Endodermal cell (in vitro differentiated cells): ENCODE data around the gene EIF3B. TPM values are rescaled to one million over a fixed set of nuclear protein-coding genes. Genes with fewer than 3 reads are reported as not detected.
A peak's percentile ranks its signal among the peaks of the same experiment; 100 is the strongest.
"Not testable (repeated sequence)": the region's sequence is repeated elsewhere in the genome, so short reads cannot be mapped to it uniquely, and the experiment has no call there.

Experiments
- DNase-seq: peaks from one replicate; pipeline ENCODE4 v3.0.0-alpha.2; 2017
- H3K27ac ChIP-seq: 2 replicates; pipeline ENCODE4 v1.5.1; 2013; ENCODE audit warnings: mild to moderate bottlenecking, low read depth, low read length, moderate library complexity
- H3K27me3 ChIP-seq: 2 replicates; pipeline ENCODE4 v1.6.1; 2013; ENCODE audit warnings: mild to moderate bottlenecking, low read length, moderate library complexity; ENCODE audit not compliant: insufficient read depth, control insufficient read depth, poor library complexity, severe bottlenecking
- H3K36me3 ChIP-seq: 2 replicates; pipeline ENCODE4 v1.7.0; 2013; ENCODE audit warnings: mild to moderate bottlenecking, low read length, moderate library complexity; ENCODE audit not compliant: control insufficient read depth, insufficient read depth
- H3K4me1 ChIP-seq: one replicate; pipeline ENCODE4 v1.7.0; 2013; ENCODE audit warnings: low read length; ENCODE audit not compliant: control insufficient read depth, insufficient read depth
- H3K4me3 ChIP-seq: 2 replicates; pipeline ENCODE4 v1.5.1; 2013; ENCODE audit warnings: mild to moderate bottlenecking, low read length, moderate library complexity
- H3K9ac ChIP-seq: 2 replicates; pipeline ENCODE4 v1.6.1; 2013; ENCODE audit warnings: mild to moderate bottlenecking, low read length, moderate library complexity; ENCODE audit not compliant: poor library complexity, severe bottlenecking; ENCODE audit errors: extremely low read depth
- H3K9me3 ChIP-seq: 2 replicates; pipeline ENCODE4 v1.6.1; 2013; ENCODE audit warnings: mild to moderate bottlenecking, low read length, moderate library complexity; ENCODE audit not compliant: control insufficient read depth
- H3K27ac Mint-ChIP-seq: 2 replicates; pipeline ENCODE4 v1.8.0; 2020; ENCODE audit warnings: mixed read lengths
- H3K27me3 Mint-ChIP-seq: 2 replicates; pipeline ENCODE4 v1.8.0; 2021; ENCODE audit warnings: mild to moderate bottlenecking, mixed read lengths; ENCODE audit not compliant: insufficient read depth
- H3K36me3 Mint-ChIP-seq: 2 replicates; pipeline ENCODE4 v1.8.0; 2020; ENCODE audit warnings: low read depth, mixed read lengths
- H3K4me1 Mint-ChIP-seq: 2 replicates; pipeline ENCODE4 v1.8.0; 2020; ENCODE audit warnings: mixed read lengths
- H3K4me3 Mint-ChIP-seq: 2 replicates; pipeline ENCODE4 v1.8.0; 2020; ENCODE audit warnings: mild to moderate bottlenecking, moderate library complexity, mixed read lengths
- H3K9me3 Mint-ChIP-seq: 2 replicates; pipeline ENCODE4 v1.8.0; 2020; ENCODE audit warnings: mild to moderate bottlenecking, mixed read lengths
- CTCF ChIP-seq: fragments of 200-600 bp; sonication (generic); conservative IDR thresholded peaks from 2 replicates; pipeline ENCODE4 v1.5.0; 2021; ENCODE audit warnings: antibody characterized with exemption, mild to moderate bottlenecking
- WGBS, 2 experiments: methylation state at CpG; one replicate each; pipeline versions ENCODE4 v1.1.5 to v1.1.7; 2013; ENCODE audit warnings: missing lambda C conversion rate in 2 of 2, mixed read lengths in 1 of 2; ENCODE audit not compliant: insufficient coverage in 1 of 2, insufficient read length in 1 of 2; 5-methylcytosine and 5-hydroxymethylcytosine counted together
- total RNA-seq, 2 donors: library from RNA; stranded (reverse); fragmentation: NEBNext Ultra II Directional in 1 of 2; extraction: Animal tissue kit (Norgen Biotek cat#: 25700) in 1 of 2; gene quantifications; 2 replicates in 1 of 2; 3 replicates in 1 of 2; pipeline ENCODE4 v1.2.1, GENCODE V29; 2021

The EIF3B gene
- total RNA-seq, 2 donors from 2014 or later = 172 to 220 TPM

GRCh38 chr7:2376351-2377154 lies 21.9 kb downstream of the EIF3B start:
- H3K27me3 ChIP-seq = no peaks in the 10 kb centered on the region
- H3K4me1 ChIP-seq = no peaks in the 10 kb centered on the region
- Mint-ChIP-seq H3K27me3 (no peaks in the 10 kb centered on the region), H3K4me3 (no peak overlapping the region), H3K4me1 (no peaks in the 10 kb centered on the region), H3K9me3 (no peaks in the 10 kb centered on the region), H3K36me3 (peaks cover 88% of the 10 kb centered on the region), H3K27ac (no peak overlapping the region)
- no peaks in the 10 kb centered on the region for H3K9me3 ChIP-seq
- no peak for DNase-seq
- peaks cover 87% of the 10 kb centered on the region for H3K36me3 ChIP-seq
- H3K4me3 ChIP-seq = no peak overlapping the region
- 95 to 97% methylated on average over 22 to 27 of the region's 27 CpGs for WGBS, 2 experiments
- no peak for TF ChIP-seq CTCF
- H3K9ac ChIP-seq = no peak overlapping the region
- H3K27ac ChIP-seq = no peak overlapping the region

GRCh38 chr7:2377492-2377891 lies 22.9 kb downstream of the EIF3B start:
- H3K36me3 Mint-ChIP-seq = peaks cover 83% of the 10 kb centered on the region
- H3K4me3 Mint-ChIP-seq = not testable (repeated sequence)

GRCh38 chr7:2378125-2378524 lies 23.5 kb downstream of the EIF3B start:
- not testable (repeated sequence) for H3K9me3 ChIP-seq, H3K27ac ChIP-seq, H3K27me3 ChIP-seq, H3K9ac ChIP-seq, H3K4me1 Mint-ChIP-seq, H3K4me1 ChIP-seq, H3K27me3 Mint-ChIP-seq, H3K9me3 Mint-ChIP-seq, H3K4me3 Mint-ChIP-seq, DNase-seq, H3K4me3 ChIP-seq
- H3K36me3 ChIP-seq = peaks cover 80% of the 10 kb centered on the region
- WGBS, 2 experiments = 96% methylated on average over 12 to 16 of the region's 18 CpGs
- Mint-ChIP-seq H3K36me3 (peaks cover 77% of the 10 kb centered on the region), H3K27ac (peak overlapping the region; percentile 10)

More at GRCh38 chr7:2377492-2377891, 22.9 kb downstream of the EIF3B start:
- H3K9ac ChIP-seq, H3K4me1 ChIP-seq, H3K27me3 ChIP-seq, H3K9me3 ChIP-seq, H3K4me1 Mint-ChIP-seq, H3K4me3 ChIP-seq, H3K27ac ChIP-seq, H3K9me3 Mint-ChIP-seq, DNase-seq, H3K27ac Mint-ChIP-seq, H3K27me3 Mint-ChIP-seq: not testable (repeated sequence)
- H3K36me3 ChIP-seq = peaks cover 86% of the 10 kb centered on the region
- 93% methylated on average over 13 of the region's 18 CpGs; no CpG with 5 or more reads in 1 of the 2 experiments for WGBS, 2 experiments

- Mint-ChIP-seq H3K4me3 (no peak overlapping the region), H3K27ac (no peak overlapping the region), H3K27me3 (no peaks in the 10 kb centered on the region), H3K36me3 (peaks cover 69% of the 10 kb centered on the region), H3K9me3 (no peaks in the 10 kb centered on the region), H3K4me1 (no peaks in the 10 kb centered on the region)
- TF ChIP-seq CTCF = no peak
- H3K27ac ChIP-seq = no peak overlapping the region
- H3K27me3 ChIP-seq = no peaks in the 10 kb centered on the region
- WGBS, 2 experiments = 95 to 97% methylated on average over 19 to 20 of the region's 20 CpGs
- peaks cover 72% of the 10 kb centered on the region for H3K36me3 ChIP-seq
- DNase-seq = no peak
- no peaks in the 10 kb centered on the region for H3K9me3 ChIP-seq
- H3K9ac ChIP-seq = no peak overlapping the region
- no peaks in the 10 kb centered on the region for H3K4me1 ChIP-seq
- H3K4me3 ChIP-seq = no peak overlapping the region
Measured at GRCh38 chr7:2379161-2379560, 24.5 kb downstream of the EIF3B start.
